Kidney (tissue), 14 donors: Measurements from ENCODE around the gene USP48. TPM values are rescaled to one million over a fixed set of nuclear protein-coding genes. Genes with fewer than 3 reads are reported as not detected.

Experiments used
- DNase-seq, 5 donors: peaks; one replicate each; pipeline ENCODE4 v3.0.0-alpha.2; 2013 to 2020
- FAIRE-seq: peaks from 2 replicates; lab custom pipeline; 2012; peaks lifted over from hg19 to GRCh38; lab: Jason Lieb, UNC
- H3K27ac ChIP-seq, 2 donors: one replicate each; pipeline ENCODE4 v1.7.0; 2013; ENCODE audit warnings: low read depth in 2 of 2, low read length in 2 of 2, inconsistent platforms in 1 of 2
- H3K27me3 ChIP-seq: one replicate; pipeline ENCODE4 v1.7.1; 2013; ENCODE audit warnings: low read length, inconsistent platforms; ENCODE audit not compliant: control insufficient read depth, insufficient read depth
- H3K36me3 ChIP-seq, 3 donors: one replicate each; pipeline versions ENCODE4 v1.7.0 to v1.7.1; 2013; ENCODE audit warnings: low read length in 3 of 3, control low read depth in 1 of 3, inconsistent platforms in 1 of 3; ENCODE audit not compliant: insufficient read depth in 3 of 3, control insufficient read depth in 2 of 3
- H3K4me1 ChIP-seq, 3 donors: one replicate each; pipeline versions ENCODE4 v1.7.0 to v1.7.1; 2013; ENCODE audit warnings: low read length in 3 of 3, inconsistent platforms in 1 of 3, low read depth in 1 of 3; ENCODE audit not compliant: control insufficient read depth in 2 of 3, insufficient read depth in 2 of 3
- H3K4me3 ChIP-seq, 3 donors: one replicate each; pipeline versions ENCODE4 v1.7.0 to v1.8.1; 2013; ENCODE audit warnings: low read length in 3 of 3, control low read depth in 1 of 3, inconsistent platforms in 1 of 3
- H3K9ac ChIP-seq, 3 donors: one replicate each; pipeline versions ENCODE4 v1.7.0 to v1.7.1; 2013; ENCODE audit warnings: low read length in 3 of 3, control low read depth in 1 of 3, inconsistent platforms in 1 of 3
- H3K9me3 ChIP-seq, 3 donors: one replicate each; pipeline versions ENCODE4 v1.7.0 to v1.7.1; 2013; ENCODE audit warnings: low read length in 3 of 3, control low read depth in 1 of 3, inconsistent platforms in 1 of 3; ENCODE audit not compliant: control insufficient read depth in 2 of 3, insufficient read depth in 1 of 3
- intact Hi-C: fragments of 100-400 bp; cut with DNase I; formaldehyde crosslinking; loops from one replicate; pipeline ENCODE4 v1.11.1; 2022
- polyA plus RNA-seq: library from polyadenylated mRNA; stranded (reverse); fragments of 350-450 nt; fragmentation: Illumina TruSeq; extraction: RNeasy Lipid Tissue Mini Kit (QIAGEN cat#74804); gene quantifications from one replicate; pipeline ENCODE4 v1.2.3, GENCODE V29; 2014; ENCODE audit warnings: low read depth, low replicate concordance; ENCODE audit not compliant: insufficient read depth
- total RNA-seq: library from RNA; stranded (reverse); fragmentation: NEBNext Ultra II Directional; extraction: Animal tissue kit (Norgen Biotek cat#: 25700); gene quantifications from one replicate; pipeline ENCODE4 v1.2.1, GENCODE V29; 2021
- TF ChIP-seq, protein P1 (sequence below): IDR thresholded peaks from 3 replicates; pipeline ENCODE4 v1.5.1; 2012; ENCODE audit warnings: mild to moderate bottlenecking, moderate library complexity, borderline replicate concordance; ENCODE audit not compliant: insufficient read depth; ENCODE audit errors: extremely low read depth
- donor health status: control.
- donor health status: control.
- donor health status: control.
- donor health status: control.
- donor health status: control.
- donor health status: DM: yes; HTN: yes; CAD: no.
- donor health status: Normal renal cell carcinoma (clear cell type).

The USP48 gene
- total and polyA plus RNA-seq, 2 donors from 2014 or later: 16.7 to 62.8 TPM

DNA sequence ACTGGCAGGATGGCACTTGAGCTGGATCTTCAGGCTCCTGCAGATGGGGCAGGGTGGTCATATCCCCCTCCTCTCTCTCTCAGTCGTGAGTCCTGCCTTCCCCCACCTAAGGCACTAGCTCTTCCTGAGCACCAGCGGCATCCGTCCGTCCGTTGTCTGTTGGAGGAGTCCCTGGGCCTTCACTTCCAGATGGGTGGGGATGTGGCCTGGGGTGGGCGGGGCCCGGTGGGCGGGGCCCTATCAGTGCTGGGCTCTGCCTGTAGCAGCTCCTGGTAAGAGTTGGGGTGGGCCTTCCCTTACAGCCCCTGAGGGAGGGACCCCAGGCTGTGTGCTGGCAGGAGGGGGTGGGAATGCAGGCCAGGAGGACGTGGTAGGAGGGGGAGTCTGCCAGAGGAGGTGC, 39.4 kb upstream of the USP48 start:
- no peaks in the 10 kb centered on the region for H3K9me3 ChIP-seq
- no peaks in the 10 kb centered on the region for H3K27me3 ChIP-seq
- FAIRE-seq (no peak), DNase-seq (no peak)
- intact Hi-C loops: no loop called here
- H3K9ac ChIP-seq: no peak overlapping the region
- H3K36me3 ChIP-seq: peaks cover 0 to 9% (median 2%) of the 10 kb centered on the region in 3 donors
- no peak overlapping the region for H3K27ac ChIP-seq
- TF ChIP-seq, protein P1, sequence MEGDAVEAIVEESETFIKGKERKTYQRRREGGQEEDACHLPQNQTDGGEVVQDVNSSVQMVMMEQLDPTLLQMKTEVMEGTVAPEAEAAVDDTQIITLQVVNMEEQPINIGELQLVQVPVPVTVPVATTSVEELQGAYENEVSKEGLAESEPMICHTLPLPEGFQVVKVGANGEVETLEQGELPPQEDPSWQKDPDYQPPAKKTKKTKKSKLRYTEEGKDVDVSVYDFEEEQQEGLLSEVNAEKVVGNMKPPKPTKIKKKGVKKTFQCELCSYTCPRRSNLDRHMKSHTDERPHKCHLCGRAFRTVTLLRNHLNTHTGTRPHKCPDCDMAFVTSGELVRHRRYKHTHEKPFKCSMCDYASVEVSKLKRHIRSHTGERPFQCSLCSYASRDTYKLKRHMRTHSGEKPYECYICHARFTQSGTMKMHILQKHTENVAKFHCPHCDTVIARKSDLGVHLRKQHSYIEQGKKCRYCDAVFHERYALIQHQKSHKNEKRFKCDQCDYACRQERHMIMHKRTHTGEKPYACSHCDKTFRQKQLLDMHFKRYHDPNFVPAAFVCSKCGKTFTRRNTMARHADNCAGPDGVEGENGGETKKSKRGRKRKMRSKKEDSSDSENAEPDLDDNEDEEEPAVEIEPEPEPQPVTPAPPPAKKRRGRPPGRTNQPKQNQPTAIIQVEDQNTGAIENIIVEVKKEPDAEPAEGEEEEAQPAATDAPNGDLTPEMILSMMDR: no peak
- H3K4me3 ChIP-seq: no peak overlapping the region
- H3K4me1 ChIP-seq: no peaks in the 10 kb centered on the region

DNA sequence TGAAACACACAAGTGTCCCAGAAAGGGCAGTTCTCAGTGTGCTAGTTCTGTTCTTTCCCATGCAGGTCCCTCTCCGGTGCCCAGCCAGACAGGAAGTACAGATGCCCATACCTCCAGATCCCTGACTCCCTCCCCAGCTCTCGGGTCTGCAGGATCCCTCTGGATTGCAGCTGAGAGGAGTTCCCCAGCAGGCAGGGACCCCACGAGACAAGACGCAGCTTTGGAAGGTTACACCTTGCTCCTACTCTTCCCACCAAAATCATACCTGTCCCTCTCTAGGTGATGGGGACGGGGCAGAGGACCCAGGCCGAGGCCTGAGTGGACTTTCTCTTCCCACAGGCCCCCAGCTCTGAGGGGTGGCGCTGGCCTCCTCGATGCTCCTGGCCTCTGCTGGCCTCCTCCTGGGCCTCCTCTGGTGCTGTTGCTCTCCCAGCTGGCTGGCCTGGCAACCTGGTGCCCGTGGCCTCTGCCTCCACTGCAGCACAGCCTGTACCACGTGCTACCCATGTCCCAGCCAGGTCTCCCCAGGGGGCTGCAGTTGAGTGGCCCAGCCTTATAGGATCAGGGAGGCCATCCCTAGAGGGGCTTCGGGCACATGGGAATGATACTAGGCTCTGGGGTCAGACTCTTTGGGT, 38.6 kb upstream of the USP48 start:
- H3K27ac ChIP-seq: no peak overlapping the region
- H3K27me3 ChIP-seq: no peaks in the 10 kb centered on the region
- H3K9ac ChIP-seq: no peak overlapping the region
- intact Hi-C loops: no loop called here
- DNase-seq (no peak), FAIRE-seq (no peak)
- H3K36me3 ChIP-seq: peaks cover 0 to 4% (median 2%) of the 10 kb centered on the region in 3 donors
- H3K4me1 ChIP-seq: no peaks in the 10 kb centered on the region
- no peaks in the 10 kb centered on the region for H3K9me3 ChIP-seq
- H3K4me3 ChIP-seq: no peak overlapping the region
- TF ChIP-seq, protein P1: no peak

DNA sequence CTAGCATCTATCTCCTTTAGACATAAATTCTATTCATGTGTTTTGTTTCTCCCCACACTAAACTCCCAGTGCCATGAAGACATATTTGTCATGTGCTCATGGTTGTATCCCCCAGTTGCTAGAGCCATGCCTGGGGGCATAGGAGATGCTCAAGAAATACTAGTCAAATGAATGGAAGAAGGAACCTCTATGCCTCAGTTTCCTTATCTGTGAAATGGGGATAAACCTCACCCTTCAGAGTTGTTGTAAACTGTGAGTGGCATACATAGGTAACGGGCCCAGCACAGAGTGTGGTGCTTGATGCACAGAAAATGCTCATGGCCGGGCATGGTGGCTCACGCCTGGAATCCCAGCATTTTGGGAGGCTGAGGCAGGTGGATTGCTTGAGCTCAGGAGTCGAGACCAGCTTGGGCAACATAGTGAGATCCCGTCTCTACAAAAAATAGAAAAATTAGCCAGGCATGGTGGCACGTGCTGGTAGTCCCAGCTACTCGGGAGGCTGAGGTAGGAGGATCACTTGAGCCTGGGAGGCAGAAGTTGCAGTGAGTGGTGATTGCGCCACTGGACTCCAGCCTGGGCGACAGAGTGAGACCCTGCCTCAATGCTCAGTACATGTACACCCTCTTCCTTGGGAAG, 37.8 kb upstream of the USP48 start:
- DNase-seq (no peak), FAIRE-seq (no peak)
- Histone ChIP-seq H3K4me1 (no peaks in the 10 kb centered on the region), H3K4me3 (no peak overlapping the region), H3K9me3 (no peaks in the 10 kb centered on the region), H3K27ac (no peak overlapping the region), H3K27me3 (no peaks in the 10 kb centered on the region), H3K36me3 (peaks cover 0 to 4% (median 2%) of the 10 kb centered on the region in 3 donors), H3K9ac (no peak overlapping the region)
- TF ChIP-seq, protein P1: no peak
- intact Hi-C loops: no loop called here
